GM21447 (cell line): ENCODE data around the gene THY1.

ENCODE experiments used
- ATAC-seq: cut with Tn5 transposase; IDR thresholded peaks from one replicate; pipeline ENCODE4 v1.9.1; 2021; ENCODE audit not compliant: unreplicated experiment

The THY1 gene

DNA sequence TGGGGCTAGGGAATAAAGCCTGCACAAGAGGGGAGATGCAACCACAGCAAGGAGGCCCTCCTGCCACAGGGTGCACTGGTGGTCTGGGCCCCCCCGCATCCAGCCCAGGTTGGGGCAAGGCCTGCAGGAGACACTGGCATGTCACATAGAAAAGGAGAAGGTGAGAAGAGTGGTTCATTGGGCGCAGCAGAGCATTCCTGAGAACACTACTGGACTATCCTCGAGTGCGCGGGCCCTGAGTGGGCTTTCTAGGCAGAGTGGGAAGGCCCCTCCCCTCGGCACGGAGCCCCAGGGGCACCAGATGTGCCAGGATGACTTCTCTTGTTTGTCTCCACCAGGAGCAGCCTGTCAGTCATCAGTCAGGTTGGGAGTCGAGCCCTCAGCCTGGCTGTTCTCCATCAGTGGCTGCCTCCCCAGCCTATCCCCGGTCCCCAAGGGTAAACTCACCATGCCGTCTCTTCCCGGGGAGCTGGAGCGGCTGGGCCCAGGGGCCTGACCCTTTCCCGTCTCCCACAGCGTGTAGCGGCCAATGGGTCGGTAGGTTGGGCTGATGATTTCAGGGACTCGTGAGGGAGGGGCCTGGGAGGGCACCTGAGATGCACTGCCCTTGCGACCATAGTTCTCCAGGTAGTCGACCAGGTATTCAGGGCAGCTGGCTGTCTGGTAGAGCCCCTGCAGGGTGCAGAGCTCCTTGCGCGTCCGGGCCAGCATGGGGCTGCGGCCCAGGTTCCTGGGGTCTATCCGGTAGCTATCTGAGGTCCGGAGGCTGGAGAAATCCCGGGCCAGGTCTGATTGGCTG lies 50.5 kb downstream of the THY1 start:
- ATAC-seq: no peak

DNA sequence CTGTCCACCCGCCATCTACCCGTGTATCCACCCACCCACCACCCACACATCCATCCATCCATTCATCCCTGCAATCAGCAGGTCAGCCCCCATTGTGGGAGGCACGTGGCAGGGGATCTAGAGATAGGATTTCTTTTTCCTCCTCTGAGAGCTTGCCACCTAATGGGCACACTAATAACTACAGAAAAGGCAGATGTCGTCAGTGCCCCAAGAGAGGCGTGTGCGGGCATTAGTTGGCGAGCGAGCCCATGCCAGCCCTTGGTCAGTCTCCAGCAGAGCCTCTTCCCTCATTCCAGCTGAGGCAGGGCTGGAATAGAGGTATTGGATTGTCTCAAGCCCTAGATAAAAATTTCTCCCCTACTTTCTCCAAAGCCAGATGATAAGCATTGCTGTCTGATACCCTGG lies 51.2 kb downstream of the THY1 start:
- no peak for ATAC-seq

DNA sequence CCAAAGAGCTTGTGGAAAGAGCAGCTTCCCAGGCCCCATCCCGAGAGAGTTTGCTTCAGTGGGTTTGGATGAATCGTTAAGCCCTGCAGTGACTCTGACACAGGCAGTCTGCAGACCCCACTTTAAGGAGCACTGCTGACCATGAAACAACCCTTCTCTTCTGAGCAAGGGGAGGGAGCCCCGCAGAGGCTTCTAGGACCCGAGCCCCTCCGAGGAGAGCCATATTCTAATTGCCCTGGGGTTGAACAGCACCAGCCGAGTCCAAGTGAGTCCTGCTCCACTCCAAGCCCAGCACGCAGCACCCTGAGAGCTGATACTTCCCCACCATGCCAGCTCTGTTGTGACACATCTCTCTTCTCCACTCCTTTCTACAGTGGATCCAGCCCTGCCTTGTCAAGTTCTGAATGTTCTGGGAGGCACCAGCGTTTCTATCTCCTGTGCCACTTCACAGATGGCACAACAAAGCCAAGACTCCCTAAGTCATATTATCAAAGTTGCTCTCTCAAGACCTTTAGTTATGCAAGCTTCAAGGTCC lies 51.8 kb downstream of the THY1 start:
- no peak for ATAC-seq

DNA sequence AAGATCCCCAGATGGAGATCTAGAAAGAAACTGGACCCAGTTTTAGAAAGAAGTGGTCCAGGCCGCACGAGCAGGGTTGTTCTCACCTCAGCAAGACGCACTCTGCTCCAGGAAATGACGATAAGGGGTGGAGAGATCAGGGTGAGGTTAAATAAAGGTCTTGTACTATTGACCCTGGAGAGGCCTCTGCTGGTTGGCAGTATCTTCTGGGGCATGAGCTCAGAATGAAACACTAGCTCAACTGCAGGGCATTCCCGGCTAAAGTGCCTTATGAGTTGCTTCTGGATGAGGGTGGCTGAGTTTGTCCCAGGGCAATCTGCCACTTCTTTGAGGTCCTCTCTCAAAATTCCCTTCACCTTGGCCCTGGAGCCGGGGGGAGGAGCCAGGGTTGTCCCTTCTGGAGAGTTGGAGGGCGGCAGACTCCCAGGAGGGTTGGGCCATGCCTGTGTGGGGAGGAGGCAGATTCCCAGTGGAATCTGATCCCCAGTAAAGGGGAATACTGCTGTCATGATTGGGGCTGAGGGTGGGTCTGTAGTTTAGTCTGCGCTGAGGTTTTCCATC lies 52.4 kb downstream of the THY1 start:
- ATAC-seq: no peak

DNA sequence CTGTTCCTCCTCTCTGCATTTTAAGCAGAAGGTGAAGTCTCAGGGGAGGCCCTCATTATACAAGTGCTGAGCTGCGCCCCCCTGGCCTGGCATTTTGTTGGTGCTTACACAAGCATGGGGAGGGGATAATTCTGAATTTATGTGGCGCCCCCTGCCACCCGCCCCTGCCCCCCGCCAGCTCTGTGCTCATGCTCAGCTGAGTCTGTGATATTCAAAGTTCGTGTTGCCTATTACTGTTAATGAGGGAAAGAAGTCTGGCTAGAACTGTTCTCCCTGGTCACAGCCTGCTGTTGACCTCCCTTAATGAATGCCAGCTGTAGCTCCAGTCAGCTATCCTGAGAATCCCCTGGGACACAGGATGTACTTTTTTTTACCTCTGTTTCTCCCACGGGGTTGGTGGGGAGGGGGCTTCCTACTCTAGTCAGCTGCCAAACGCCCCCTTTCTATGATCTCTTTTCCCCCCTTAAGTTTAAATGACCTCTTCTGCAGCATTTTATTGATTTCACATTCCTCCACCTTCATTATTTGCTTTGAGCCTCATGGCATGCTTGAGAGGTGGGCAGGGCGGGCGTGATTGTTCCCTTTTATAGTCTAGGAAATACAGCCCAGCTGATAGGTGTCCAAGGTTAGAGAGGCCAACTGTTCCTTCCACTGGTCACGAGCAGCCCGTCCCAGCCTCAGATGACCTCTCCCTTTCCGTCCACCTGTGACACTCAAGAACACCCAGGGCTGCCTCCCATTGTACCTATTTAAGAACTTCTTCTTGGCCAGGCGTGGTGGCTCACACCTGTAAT lies 53.6 kb downstream of the THY1 start:
- no peak for ATAC-seq

DNA sequence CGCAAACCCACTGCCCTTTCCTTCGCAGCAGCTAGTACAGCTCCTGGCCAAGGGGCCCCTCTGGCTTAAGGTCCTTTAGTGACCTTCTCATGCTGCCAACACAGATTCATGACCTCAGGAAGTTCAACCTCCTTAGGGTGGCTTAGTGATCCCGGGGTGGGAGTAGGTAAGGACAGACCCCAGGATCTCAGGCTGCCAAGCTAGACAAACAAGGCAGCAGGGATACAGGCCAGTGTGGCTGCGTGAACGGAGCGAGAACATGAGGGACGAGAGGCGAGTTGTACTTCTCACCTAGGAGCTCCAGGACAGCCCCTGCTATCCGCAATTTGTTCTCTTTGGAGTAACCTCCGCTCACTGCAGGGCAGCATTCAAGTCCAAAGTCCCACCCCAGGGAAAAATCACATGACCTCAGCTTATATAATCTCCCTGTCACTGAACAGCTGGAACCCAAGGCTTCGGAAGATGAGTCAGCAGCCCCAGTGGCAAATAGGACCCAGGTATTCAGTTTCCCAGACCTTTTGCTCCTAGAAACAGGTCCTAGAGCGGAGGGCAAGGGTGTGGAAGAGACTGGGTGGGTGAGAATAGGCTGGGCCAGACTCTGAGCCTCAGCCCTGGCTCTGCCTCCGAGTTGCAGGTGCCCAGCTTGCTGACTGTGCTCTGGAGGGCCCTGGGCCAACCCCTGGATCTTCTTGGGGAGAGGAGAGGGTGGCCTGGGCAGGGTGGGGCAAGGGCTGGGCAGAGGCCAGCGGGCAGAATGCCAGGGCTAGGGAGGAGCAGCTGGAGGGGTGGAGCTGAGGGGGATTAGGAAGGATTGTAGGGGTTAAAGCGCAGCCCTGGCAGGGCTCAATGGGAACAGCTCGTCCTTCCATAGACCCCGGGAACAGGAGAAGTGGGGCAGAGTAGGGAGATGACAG lies 54.6 kb downstream of the THY1 start:
- no peak for ATAC-seq

DNA sequence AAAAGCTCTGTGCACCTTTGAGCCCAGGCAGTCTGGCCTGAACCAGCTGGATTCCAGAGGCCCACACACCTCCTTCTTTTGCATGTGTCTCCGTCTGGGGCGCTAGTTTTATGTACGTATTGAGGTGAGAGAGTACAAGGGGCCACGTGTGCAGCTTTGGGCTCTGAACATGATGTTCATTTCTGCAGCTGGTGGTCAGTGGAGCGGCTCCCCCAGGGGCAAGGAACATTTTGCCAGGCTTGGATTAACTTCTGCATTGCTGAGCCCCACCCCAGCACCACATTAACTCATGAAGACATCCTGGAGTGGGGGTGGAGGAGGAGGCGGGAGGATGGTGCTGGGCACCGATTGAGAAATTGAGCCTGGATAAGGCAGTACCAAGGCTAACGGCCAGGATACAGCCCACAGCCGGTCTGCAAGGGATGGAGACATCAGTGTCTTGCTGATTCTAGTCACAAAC lies 55.3 kb downstream of the THY1 start:
- ATAC-seq: no peak
